Cardiac fibroblast (primary cell): ENCODE data around the gene PLEKHA6.

Experiments used
- DNase-seq, 2 donors: peaks; one replicate each; pipeline versions ENCODE4 v3.0.0 to v3.0.0-alpha.2; 2010; ENCODE audit warnings: low read depth in 2 of 2
- H3K4me3 ChIP-seq, 2 donors: replicated peaks in 1 of 2; 1 replicate in 1 of 2; 2 replicates in 1 of 2; pipeline ENCODE4 v1.5.1; 2011; ENCODE audit warnings: low read depth in 2 of 2, low read length in 2 of 2, mild to moderate bottlenecking in 2 of 2, moderate library complexity in 1 of 2
- TF ChIP-seq, protein P1 (sequence below): IDR thresholded peaks from one replicate; pipeline ENCODE4 v1.5.1; 2011; ENCODE audit warnings: low read depth, mild to moderate bottlenecking, low read length, inconsistent platforms

PLEKHA6 gene

DNA sequence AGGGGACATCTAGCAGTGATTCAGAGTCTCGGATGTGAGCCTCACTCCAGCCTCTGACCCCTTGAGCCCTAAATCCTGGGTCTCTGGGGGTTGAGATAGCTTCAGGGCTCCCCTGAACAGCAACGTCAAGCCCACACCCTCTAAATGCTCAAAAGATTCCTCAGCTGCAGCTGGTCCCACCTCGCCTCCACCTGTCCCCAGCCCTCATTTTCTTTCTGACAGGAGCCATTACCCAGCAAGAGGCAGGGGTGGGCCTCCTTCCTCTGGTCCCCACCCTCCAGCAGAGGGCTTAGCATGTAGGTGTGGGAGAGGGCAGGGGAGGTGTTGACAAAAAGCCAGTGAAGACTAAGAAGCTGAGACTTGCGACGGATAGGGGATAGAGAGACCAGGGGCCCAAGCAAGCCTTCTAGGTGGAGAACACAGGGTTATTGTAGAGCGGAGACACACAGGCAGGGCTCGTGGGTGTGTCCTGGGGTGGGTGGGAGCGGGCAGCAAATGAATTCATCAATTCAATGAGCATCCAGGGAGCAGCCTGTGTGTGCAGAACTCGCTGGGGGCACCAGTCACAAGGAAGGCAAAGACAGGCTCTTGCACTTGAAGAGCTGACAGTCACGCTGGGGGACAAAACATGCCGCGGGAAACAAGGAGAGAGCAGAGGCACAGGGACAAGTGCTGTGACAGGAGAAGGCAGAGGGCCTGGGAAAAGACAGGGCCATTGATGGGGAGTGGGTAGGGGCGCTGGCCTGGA, 97.0 kb downstream of the PLEKHA6 start:
- H3K4me3 ChIP-seq = no peak overlapping the region
- no peak for DNase-seq
- TF ChIP-seq, protein P1, sequence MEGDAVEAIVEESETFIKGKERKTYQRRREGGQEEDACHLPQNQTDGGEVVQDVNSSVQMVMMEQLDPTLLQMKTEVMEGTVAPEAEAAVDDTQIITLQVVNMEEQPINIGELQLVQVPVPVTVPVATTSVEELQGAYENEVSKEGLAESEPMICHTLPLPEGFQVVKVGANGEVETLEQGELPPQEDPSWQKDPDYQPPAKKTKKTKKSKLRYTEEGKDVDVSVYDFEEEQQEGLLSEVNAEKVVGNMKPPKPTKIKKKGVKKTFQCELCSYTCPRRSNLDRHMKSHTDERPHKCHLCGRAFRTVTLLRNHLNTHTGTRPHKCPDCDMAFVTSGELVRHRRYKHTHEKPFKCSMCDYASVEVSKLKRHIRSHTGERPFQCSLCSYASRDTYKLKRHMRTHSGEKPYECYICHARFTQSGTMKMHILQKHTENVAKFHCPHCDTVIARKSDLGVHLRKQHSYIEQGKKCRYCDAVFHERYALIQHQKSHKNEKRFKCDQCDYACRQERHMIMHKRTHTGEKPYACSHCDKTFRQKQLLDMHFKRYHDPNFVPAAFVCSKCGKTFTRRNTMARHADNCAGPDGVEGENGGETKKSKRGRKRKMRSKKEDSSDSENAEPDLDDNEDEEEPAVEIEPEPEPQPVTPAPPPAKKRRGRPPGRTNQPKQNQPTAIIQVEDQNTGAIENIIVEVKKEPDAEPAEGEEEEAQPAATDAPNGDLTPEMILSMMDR = no peak

DNA sequence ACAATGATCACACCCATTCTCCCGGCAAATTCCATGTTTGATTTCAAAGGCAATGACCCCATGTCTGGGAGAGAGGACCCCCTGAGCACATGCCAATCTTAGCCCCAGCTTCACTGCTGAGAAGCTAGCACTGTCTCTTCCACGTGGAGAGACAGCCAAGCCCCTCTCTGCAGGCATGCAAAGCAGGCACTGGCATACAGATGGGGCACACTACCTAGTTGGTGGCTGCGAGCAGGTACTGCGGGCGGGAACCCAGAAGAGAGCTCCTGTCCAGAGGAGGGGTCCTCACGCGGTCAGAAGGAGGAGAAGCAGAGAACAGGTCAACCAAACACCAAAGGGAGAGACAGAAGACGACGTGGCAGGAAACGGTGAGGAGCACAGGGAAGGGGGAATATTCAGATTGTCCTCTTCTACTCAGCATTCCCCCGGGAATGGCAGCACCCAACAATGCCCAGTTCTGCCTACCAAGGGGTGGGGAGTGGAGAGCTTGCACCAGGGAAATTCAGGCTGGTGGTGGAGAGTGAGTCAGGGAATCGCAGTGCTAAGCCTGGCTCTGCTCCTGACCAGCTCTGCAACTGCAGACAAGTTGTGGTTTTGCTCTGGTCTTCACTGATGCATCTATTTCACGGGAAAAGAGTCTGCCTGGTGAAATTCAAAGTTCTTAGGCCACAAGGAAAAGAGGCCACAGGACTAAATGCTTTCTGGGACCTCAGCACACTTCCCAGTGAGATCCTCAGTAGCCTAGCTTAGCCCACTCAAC, 97.8 kb downstream of the PLEKHA6 start:
- peak; percentile 11 to 46 for DNase-seq
- TF ChIP-seq, protein P1 = no peak
- H3K4me3 ChIP-seq = no peak overlapping the region

GRCh38 chr1:204261266-204261665, 98.5 kb downstream of the PLEKHA6 start:
- no peak for DNase-seq
- H3K4me3 ChIP-seq = no peak overlapping the region
- TF ChIP-seq, protein P1 = no peak

- TF ChIP-seq, protein P1 = no peak
- no peak overlapping the region for H3K4me3 ChIP-seq
- DNase-seq = no peak
Measured at GRCh38 chr1:204260601-204261197, 99.0 kb downstream of the PLEKHA6 start.

- no peak for DNase-seq
- TF ChIP-seq, protein P1 = no peak
- no peak overlapping the region for H3K4me3 ChIP-seq
Measured at GRCh38 chr1:204259782-204260181, 99.9 kb downstream of the PLEKHA6 start.

GRCh38 chr1:204259196-204259595, 100.5 kb downstream of the PLEKHA6 start:
- DNase-seq = no peak
- TF ChIP-seq, protein P1 = no peak
- H3K4me3 ChIP-seq = no peak overlapping the region
